ENCODE data around the gene CCL2.
"Not testable (repeated sequence)": the region's sequence is repeated elsewhere in the genome, so short reads cannot be mapped to it uniquely, and the experiment has no call there.

Gene CCL2

GRCh38 chr17:34254651-34255380 is at the start of gene CCL2:
Gene CCL2, plus strand, starts transcription at chr17:34255285. Its CDS starts 65 bp downstream, at chr17:34255350.
- DNase-seq, result no peak

DNA sequence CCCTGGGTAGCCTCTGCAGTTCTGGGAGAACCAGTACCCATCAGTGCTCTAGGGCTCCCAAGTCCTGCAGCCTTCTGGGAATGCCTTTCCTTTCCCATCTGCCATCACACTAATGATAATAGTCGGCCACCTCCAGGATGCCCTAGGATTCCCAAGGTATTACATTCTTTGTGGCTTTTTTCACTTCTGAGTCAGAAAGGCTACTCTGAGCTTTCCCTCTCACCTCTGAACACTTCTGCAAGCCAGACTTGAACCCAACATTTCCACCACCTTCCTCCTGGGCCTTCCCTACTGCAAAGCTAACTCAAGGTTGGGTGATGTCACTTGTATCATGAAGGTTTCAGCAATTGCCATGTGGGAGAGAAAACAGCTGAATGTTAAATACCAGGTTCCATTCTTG is 49.7 kb upstream of the CCL2 start:
- DNase-seq, result no peak

DNA sequence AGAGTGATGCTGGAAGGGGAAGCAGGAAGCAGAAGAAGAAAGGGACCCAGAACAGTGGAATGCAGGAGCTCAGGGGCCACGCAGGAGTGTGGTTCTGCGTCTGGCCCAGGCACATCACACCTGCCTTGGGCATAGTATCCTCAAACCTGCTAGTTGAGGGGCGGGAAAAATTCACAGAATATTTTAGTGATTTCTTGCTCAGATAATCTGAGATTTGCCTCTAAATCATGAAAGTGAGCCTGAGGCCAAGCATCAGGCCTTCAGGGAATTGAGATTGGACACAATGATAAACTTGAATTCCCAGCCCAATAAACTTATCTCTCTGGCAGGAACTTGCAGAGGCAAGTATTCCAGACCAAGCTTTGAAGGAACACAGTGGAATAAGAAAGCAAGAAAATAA is 48.5 kb upstream of the CCL2 start:
- no peak for DNase-seq

DNA sequence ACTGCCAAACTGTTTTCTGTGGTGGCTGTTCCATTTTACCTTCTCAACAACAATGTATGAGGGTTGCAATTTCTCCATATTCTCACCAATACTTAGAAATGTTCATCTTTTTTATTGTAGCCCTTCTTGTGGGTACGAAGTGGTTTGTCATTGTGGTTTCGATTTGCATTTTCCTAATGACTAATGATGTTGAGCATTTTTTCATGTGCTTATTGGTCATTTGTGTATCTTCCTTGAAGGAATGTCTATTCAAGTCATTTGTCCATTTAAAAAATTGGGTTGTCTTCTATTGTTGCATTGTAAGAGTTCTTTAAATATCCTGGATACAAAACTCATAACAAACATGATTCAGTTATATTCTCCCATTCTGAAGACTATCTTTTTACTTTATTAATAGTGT is 47.5 kb upstream of the CCL2 start:
- no peak for DNase-seq

DNA sequence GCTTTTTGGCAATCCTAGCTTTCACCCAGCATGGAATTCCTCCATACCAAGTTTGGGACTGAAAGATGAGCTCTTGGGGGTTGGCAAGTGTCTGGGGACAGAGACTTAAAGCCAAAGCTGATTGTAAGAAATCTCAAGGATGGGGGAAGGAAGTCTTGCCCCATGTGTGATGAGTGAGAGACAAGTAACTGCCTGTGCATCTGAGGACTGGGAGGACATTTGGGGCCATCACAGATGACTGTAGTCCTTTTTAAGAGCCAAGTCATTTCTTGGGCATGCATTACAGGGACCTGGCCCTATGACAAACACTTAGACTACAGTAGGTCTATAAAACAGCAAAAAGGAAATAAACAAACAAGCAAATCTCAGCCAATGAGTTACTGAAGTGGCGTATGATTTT is 36.3 kb upstream of the CCL2 start:
- DNase-seq, result no peak

GRCh38 chr17:34219405-34219804 is 35.7 kb upstream of the CCL2 start:
- no peak for DNase-seq

GRCh38 chr17:34220045-34220751 is 34.9 kb upstream of the CCL2 start:
- no peak for DNase-seq

DNA sequence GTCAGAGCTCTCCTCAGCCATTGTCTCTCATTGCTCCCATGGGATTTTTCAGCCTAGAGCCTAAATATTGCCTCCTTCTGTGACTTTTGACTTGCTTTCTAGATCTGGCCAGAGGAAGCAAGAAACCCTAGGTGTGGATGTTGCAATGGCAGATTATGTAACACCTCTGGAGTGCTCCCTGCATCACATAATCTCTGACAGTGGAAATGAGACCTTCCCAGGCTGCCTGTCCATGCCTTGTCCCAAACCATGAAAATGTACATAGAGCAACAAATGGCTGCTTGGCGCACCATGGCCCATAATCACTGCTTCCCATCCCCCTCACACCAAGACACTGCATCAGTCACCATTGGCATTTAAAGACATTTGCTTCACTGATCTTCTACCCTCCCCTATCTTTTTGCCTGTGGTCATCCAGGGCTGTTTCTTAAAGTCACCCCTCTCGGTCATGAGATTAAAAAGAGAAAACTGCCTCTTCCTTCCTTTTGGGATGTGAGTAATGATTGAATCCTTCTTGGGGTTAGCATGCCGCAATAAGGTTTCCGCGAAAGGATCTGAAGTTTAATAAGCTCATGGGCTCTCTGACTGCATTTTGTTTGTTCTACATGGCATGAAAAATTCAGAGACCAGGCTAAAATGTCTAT is 34.2 kb upstream of the CCL2 start:
- no peak for DNase-seq

DNA sequence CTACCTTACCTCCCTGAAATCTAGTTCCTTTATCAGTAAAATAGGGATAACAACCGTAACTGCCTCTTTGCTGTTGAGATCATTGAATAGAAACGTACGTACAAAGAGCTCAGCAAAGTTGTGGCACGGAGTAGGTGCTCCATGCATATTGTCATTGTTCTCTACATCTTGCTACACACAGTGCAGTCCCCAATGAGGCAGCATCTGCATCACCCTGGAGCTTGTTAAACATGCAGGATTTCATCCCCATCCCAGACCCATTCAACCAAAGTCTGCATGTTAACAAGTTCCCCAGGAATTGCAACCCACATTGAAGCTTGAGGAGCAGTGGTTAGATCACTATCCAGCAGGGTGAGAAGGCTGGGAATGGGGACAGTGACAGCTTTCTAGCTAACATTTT is 33.7 kb upstream of the CCL2 start:
- no peak for DNase-seq

DNA sequence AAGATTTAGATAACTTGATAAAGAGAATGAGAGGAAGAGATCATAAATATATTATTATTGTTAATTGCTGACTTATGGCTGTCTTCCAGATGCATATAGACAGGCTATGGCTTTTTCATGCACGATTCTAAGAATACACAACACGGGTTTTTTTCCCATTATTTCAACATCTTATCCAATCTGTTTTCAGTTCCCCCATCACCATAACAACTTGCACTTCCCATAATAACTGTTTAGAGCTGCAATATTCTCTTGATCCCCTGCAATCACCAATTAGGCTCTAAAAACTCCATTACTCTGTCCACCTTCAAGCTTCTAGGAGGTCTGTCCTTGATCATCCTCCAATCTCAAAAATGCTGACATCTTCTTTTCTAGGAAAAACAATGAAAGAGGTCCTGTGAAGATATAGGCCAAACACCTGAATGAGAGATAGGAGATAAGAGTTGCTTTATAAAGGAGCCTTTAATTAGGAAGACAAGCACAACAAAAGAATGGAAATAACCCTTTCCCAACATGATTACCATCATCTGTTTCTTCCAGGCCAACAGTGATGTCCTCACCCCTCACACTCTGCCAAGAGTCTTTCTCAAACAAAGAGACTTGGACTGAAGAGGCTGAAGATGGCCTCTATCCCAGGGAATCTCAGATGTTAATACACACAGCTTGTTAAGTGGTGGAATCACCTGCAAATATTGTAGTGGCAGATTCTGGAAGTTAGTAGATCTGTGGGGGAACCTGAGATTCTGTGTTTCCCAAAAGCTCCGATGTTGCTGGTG is 32.2 kb upstream of the CCL2 start:
- DNase-seq, result no peak

DNA sequence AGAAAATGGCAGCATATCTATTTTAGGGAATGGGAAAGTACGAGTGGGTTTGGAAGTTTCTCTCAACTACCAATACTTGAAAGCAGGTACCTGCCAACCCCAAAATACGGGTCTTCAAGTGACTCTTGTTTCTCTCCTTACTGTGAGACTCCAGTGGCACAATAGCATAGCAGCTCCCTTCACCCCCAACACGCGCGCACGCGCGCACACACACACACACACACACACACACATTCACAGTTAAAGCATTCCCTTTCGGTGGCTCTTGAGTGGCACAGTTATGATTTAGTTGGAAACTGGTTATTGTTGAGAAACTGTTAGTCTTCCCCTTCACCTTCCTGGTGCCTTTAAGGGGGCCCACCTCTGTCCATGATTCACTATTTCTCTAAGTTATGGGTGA is 30.0 kb upstream of the CCL2 start:
- DNase-seq, result no peak

GRCh38 chr17:34226011-34226743 is 28.9 kb upstream of the CCL2 start:
- no peak for DNase-seq

DNA sequence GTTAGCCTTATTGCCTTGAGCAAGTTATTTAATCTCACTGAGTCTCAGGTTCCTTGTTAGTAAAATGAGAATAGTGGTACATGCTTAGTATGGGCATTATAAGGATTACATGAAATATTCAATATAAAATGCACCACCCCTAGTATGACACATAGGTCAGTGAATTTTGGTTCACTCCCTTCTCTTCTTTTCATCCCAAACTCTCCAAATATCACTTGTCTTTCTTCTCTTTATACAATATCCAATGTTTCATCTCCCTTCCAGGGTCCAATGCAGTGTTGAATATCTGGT is 28.4 kb upstream of the CCL2 start:
- no peak for DNase-seq

DNA sequence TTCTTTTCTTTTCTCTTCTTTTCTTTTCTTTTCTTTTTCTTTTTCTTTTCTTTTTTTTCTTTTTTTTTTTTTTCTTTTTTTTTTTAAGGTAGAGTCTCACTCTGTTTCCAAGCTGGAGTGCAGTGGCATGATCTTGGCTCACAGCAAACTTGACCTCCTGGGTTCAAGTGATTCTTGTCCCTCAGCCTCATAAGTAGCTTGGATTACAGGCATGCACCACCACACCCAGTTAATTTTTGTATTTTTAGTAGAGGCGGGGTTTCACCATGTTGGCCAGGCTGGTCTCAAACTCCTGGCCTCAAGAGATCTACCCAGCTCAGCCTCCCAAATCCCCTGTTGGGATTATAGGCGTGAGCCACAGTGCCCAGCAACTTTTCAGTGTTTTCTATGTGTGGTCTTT is 27.8 kb upstream of the CCL2 start:
- DNase-seq, result not testable (repeated sequence)

- no peak for DNase-seq
Measured at GRCh38 chr17:34227707-34228106, 27.4 kb upstream of the CCL2 start.

DNA sequence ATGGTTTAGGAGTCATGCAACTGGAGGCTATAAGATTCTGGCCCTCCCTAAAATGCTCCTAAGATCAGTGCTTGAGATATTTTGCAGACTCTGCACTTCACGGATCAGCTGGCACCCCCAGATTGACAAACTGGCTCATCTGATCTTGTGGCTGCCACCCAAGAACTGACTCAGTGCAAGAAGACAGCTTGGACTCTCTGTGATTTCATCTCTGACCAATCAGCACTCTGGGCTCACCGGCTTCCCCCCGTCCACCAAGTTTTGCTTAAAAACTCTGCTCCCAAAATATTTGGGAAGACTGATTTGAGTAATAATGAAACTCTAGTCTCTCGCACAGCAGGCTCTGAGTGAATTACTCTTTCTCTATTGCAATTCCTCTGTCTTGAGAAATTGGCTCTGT is 26.3 kb upstream of the CCL2 start:
- DNase-seq, result no peak

GRCh38 chr17:34230342-34230741 is 24.7 kb upstream of the CCL2 start:
- DNase-seq, result no peak

- no peak for DNase-seq
Measured at GRCh38 chr17:34234616-34235015, 20.5 kb upstream of the CCL2 start.

DNA sequence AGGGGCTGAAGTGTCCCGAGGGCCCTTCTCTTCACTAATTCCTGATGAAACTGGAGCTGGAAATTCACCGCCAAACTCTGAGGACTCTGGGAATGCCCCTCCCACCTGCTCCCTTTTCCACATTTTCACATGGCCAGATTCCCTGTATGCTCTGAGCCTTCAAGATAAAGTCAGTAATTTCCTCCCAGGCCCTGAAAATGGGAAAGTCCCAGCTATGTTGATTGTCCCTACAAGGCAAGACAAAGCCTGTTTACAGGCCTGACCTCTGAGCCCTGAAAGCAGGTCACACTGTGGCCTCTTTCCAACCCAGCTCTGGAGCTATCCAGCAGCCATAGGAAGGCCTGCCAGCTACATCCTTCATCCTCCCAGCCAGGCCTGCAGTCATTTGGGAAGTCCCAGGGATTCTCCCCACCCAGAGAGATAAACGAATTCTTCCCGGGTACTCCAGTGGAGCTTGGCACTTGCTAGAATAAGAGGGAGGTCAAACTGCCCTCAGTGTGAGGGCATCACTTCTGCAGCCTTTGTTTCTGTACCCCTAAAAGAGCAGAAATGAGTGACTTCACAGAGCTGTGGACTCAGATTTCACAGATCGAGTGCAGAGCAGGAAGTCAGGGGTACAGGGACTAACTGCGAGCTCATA is 19.6 kb upstream of the CCL2 start:
- DNase-seq, result no peak

DNA sequence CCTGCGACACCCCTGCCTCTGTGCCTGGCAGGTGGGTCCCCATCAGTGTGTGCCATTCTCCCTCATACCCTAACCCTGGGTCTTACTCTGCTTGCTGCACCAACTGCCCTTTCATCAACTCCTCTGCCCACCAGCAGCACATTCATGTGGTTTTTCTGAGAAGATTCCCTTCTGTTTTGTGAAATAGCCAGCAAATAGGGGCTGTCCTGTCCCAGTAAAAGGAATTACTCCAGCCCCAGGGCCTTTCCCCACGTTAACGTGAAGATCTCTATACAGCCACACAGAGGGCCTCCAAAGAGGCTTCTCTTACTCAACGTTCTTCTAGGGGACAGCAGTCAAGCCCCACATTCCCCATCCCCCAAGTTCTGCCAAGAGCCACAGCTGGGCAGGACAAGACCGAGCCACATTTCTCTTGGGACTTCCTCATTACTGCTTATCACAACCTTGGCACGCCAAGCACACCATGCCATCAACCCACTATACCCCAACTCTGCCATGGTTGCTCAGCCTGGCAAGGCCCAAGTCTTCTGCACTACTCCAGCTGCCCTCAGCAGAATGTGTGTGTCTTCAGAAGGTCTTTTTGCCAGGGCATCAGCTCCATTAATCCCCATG is 18.7 kb upstream of the CCL2 start:
- no peak for DNase-seq

GRCh38 chr17:34237458-34237857 is 17.6 kb upstream of the CCL2 start:
- no peak for DNase-seq

GRCh38 chr17:34241062-34241461 is 14.0 kb upstream of the CCL2 start:
- DNase-seq, result no peak

All from activated naive CD4-positive, alpha-beta T cell (primary cell).